ENCODE measurements around the gene UGT3A2.
"Not testable (repeated sequence)": the region's sequence is repeated elsewhere in the genome, so short reads cannot be mapped to it uniquely, and the experiment has no call there.

Gene UGT3A2

GRCh38 chr5:36028816-36029465, 37.7 kb downstream of the UGT3A2 start:
- no peak for TF ChIP-seq POLR2A (IDR thresholded peaks at IDR 0.05; ENCODE audit: extremely low read depth, insufficient read length)
- TF ChIP-seq MYC (IDR thresholded peaks at IDR 0.05; ENCODE audit: low read depth, low read length), result no peak
- TF ChIP-seq MAX (IDR thresholded peaks at IDR 0.05; ENCODE audit: low read depth, low read length), result no peak
- no peak overlapping the region for H3K4me3 ChIP-seq (ENCODE audit: low read depth, low read length)
- no peak for DNase-seq (ENCODE audit: low read depth)

- no peak for DNase-seq (ENCODE audit: low read depth)
- no peak overlapping the region for H3K4me3 ChIP-seq (ENCODE audit: low read depth, low read length)
- TF ChIP-seq POLR2A (IDR thresholded peaks at IDR 0.05; ENCODE audit: extremely low read depth, insufficient read length) (no peak), MAX (IDR thresholded peaks at IDR 0.05; ENCODE audit: low read depth, low read length) (no peak), CTCF (IDR thresholded peaks at IDR 0.05; ENCODE audit: low read depth, low read length) (no peak), MYC (IDR thresholded peaks at IDR 0.05; ENCODE audit: low read depth, low read length) (no peak)
Measured at GRCh38 chr5:36027711-36028110, 39.0 kb downstream of the UGT3A2 start.

GRCh38 chr5:36026706-36027465, 39.8 kb downstream of the UGT3A2 start:
- no peak overlapping the region for H3K4me3 ChIP-seq (ENCODE audit: low read depth, low read length)
- TF ChIP-seq CTCF (IDR thresholded peaks at IDR 0.05; ENCODE audit: low read depth, low read length) (no peak), POLR2A (IDR thresholded peaks at IDR 0.05; ENCODE audit: extremely low read depth, insufficient read length) (no peak), MYC (IDR thresholded peaks at IDR 0.05; ENCODE audit: low read depth, low read length) (no peak)
- DNase-seq (ENCODE audit: low read depth), result no peak

- not testable (repeated sequence) for H3K4me3 ChIP-seq (ENCODE audit: low read depth, low read length); DNase-seq (ENCODE audit: low read depth)
Measured at GRCh38 chr5:36022246-36022645, 44.4 kb downstream of the UGT3A2 start.

GRCh38 chr5:36019584-36019983, 47.1 kb downstream of the UGT3A2 start:
- H3K4me3 ChIP-seq (ENCODE audit: low read depth, low read length); DNase-seq (ENCODE audit: low read depth): not testable (repeated sequence)

- DNase-seq (ENCODE audit: low read depth), result no peak
- TF ChIP-seq MAX (IDR thresholded peaks at IDR 0.05; ENCODE audit: low read depth, low read length), result no peak
- no peak for TF ChIP-seq POLR2A (IDR thresholded peaks at IDR 0.05; ENCODE audit: extremely low read depth, insufficient read length)
- TF ChIP-seq CTCF (IDR thresholded peaks at IDR 0.05; ENCODE audit: low read depth, low read length), result no peak
- no peak for TF ChIP-seq MYC (IDR thresholded peaks at IDR 0.05; ENCODE audit: low read depth, low read length)
- H3K4me3 ChIP-seq (ENCODE audit: low read depth, low read length), result no peak overlapping the region
Measured at GRCh38 chr5:36017622-36018021, 49.1 kb downstream of the UGT3A2 start.

- no peak overlapping the region for H3K4me3 ChIP-seq (ENCODE audit: low read depth, low read length)
- TF ChIP-seq MYC (IDR thresholded peaks at IDR 0.05; ENCODE audit: low read depth, low read length) (no peak), MAX (IDR thresholded peaks at IDR 0.05; ENCODE audit: low read depth, low read length) (no peak), POLR2A (IDR thresholded peaks at IDR 0.05; ENCODE audit: extremely low read depth, insufficient read length) (no peak), CTCF (IDR thresholded peaks at IDR 0.05; ENCODE audit: low read depth, low read length) (no peak)
- DNase-seq (ENCODE audit: low read depth), result no peak
Measured at GRCh38 chr5:36017004-36017403, 49.7 kb downstream of the UGT3A2 start.

All from NB4 (cell line).